ENCODE measurements around the gene THRB.

DNA sequence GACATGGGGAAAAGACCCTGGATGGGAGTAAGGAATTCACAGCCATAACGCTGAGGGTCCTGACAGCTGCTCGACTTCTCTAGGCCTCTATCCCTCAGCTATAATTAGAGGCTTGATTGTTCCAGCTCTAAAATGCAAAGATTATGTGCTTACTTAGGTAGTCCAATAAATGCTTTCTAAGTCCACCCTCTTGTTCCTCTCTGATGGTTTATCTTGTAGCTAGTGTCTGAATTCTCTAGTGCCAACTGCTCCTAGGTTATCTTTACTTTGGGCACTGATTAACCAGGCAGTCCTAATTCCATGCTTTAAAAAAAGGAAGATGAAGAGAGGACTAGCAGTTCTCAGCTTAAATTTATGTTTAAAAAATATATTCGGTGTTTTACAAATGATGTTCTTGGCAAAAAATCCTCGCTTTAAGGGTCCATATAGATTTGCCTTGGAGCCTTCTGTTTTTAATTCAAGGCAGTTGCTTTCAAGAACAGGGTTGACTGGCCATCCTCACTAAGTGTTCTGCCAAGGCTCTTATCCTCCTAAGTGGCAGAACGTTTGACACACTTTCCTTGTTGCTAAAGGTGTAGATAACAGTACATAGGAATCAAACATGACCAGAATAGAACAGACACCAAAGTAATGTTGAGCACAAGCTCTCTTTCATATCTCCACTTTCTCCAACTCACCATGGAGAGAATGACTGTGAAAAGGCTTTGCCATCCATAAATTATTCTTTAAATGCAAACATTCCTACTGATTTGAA, 60.6 kb downstream of the THRB start:
- TF ChIP-seq CTCF (IDR thresholded peaks at IDR 0.05) (no peak), POLR2A (IDR thresholded peaks at IDR 0.05) (no peak)
